Forelimb muscle (tissue), 1 donor: ENCODE data around the gene TAF1B. TPM values are rescaled to one million over a fixed set of nuclear protein-coding genes. Genes with fewer than 3 reads are reported as not detected.
A peak's percentile ranks its signal among the peaks of the same experiment; 100 is the strongest.

ENCODE experiments used
- DNase-seq: peaks from one replicate; pipeline ENCODE4 v3.0.0-alpha.2; 2013; ENCODE audit warnings: low read depth
- polyA plus RNA-seq: library from polyadenylated mRNA; unstranded; fragments of 120-200 nt; gene quantifications from one replicate; pipeline ENCODE4 v1.2.1, GENCODE V29; 2013; ENCODE audit not compliant: insufficient read length

The TAF1B gene
- 10.1 TPM for polyA plus RNA-seq

GRCh38 chr2:9843229-9844035 is at the start of gene TAF1B:
Gene TAF1B (plus strand): TSS chr2:9843474. CDS start chr2:9843542, 68 bp downstream.
- DNase-seq: peak; percentile 82

DNA sequence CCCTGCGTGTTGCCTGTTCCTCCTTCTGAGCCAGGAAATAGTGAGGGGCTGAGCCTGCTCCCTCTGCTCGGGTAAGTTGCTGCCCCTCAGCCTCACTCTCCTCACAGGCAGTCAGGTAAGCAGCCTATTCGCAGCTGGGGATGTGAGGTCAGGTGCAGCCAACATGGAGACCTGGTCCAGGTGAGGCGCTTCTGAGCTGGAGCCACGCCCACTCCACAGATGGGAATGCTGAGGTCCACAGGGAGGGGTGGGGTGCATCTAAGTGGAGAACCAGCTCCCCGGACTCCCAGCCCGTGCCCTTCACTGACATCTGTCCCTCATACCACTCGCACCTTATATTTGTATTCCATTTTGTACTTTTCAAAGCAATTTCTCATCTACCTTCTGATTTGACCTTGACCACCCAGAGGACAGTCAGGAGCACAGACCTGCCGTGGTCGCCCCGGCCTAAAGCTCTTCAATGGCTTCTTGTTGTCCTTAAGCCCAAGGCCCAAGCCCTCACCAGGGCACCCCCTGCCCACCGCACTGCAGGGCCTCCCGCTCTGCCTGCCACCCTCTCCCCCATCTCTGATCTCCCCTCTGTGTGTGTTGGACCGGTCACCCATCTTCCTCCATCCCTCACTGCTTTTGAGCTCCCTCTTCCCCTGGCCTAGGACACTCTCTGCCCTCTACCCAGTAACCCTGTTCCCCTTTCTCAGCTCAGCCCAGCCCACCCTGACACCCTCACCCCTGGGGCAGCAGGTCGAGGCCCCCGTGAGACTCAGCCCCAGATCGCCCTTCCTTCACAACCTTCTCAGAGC is 49.2 kb upstream of the TAF1B start:
- no peak for DNase-seq

- no peak for DNase-seq
Measured at GRCh38 chr2:9795071-9795470, 48.2 kb upstream of the TAF1B start.

DNA sequence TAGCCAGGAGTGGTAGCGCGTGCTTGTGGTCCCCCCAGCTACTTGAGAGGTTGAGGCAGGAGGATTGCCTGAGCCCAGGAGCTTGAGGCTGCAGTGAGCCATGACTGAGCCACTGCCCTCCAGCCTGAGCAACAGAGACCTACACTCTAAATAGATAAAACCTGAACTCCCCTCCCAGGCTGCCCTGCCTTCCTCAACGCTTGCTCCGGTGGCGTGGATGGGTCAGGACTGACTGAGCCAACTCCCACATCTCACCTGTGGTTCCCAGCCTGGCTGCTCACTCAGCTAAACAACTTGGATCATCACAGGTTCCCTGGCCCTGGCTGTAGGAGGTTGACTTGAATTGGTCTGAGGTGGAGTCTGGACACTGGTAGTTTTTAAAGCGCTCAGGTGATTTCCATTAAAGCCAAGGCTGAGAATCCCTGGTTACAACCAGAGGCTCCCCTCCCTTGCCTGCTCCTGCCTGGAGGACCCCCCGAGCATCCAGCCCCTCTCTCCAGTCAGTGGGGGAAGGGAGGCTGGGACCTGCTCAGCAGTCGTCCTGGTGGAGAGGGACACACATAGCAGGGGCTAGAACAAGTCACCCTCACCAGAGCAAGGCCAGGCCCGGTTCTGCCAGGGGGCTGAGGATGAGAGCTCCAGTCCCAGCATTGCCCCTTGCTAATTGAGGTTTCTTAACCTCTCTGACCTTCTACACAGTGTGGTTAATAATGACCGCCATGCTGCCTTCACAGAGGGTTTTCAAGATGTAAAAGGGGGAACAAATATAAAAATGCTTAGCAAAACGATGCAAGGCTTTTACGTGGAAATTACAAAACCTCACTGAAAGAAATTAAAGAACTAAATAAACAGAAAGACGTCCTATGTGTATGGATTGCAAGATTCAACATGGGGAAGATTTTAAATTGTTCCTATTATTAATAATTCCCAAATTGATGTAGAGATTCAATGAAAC is 46.9 kb upstream of the TAF1B start:
- DNase-seq: no peak

GRCh38 chr2:9797086-9797485 is 46.2 kb upstream of the TAF1B start:
- no peak for DNase-seq

DNA sequence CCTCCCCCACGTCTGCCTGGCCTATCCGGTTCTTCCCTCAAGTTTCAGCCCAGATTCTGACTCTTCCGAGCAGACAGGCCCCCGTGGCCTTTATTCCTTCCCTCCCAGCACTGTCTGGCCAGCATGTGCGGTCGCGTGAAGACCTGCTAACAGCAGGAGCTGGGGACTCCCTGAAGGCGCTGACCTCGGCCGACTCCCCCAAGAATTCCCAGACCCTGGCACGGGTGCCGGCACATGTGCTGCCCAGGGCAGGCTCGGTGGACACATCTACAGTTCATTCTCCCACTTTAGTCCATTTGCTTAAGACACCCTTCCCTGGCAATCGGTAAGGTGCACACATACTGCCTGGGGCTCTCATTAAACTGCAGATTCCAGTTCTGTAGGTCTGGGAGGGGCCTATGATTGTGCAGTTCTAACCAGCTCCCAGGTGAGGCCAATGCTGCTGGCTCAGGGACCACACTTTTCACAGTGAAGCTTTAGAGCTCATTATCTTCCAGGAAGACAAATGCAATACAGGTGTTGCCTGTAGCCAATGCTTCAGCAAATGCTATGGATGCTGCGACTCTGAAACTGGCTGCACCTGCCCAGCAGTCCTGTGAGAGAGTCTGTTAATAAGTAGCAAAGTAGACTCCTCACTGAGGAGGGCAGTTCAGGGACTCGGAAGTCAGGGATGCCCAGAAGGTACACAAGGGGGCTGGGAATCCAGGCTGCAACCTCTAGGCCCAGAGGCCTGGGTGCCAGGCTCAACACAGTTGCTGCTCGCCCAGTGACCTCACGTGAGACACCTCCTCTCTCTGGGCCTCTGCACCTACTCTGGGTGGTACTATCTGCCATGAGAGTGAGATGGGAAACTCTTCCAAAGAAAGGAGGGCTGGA is 45.4 kb upstream of the TAF1B start:
- DNase-seq: no peak

GRCh38 chr2:9799011-9799596 is 44.2 kb upstream of the TAF1B start:
- DNase-seq: no peak

- DNase-seq: peak; percentile 43
Measured at GRCh38 chr2:9799729-9800632, 43.3 kb upstream of the TAF1B start.

DNA sequence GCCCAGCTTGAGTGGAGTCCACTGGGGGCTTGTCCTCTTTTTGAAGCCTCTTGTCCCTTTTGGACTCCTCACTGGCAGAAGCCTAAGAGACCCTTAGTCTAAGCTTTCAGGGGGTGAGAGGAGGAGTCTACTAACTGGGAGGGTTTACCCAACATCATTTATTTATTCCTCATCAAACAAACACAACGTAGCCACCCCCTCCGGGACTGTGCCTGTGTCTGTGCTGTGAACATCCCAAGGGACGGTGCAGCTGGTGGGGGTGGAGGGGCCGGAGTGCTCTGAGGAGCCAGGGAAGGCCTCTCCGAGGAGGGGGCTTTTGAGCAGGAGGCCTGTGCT is 42.7 kb upstream of the TAF1B start:
- no peak for DNase-seq

GRCh38 chr2:9800975-9801726 is 42.1 kb upstream of the TAF1B start:
- no peak for DNase-seq

DNA sequence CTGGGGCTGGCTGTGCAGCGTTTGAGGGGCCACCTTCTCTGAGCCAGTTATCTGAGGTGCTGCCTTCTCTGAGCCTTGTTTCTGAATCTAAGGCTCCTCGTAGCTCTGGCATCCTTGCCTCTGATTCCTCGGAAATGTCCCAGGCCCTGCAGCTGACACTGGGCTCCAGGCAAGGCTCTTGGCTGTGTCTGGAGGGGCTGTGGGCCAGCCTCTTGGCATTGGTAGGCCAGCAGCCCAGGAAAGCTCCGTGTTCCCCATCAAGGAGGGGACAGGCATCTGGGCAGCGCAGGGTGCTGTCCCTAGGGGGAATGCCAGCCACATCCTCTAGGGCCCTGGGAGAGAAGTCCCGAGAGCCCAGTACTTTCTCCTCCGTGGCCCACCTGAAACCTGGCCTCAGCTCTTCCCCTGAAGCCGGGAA is 40.7 kb upstream of the TAF1B start:
- DNase-seq: no peak

DNA sequence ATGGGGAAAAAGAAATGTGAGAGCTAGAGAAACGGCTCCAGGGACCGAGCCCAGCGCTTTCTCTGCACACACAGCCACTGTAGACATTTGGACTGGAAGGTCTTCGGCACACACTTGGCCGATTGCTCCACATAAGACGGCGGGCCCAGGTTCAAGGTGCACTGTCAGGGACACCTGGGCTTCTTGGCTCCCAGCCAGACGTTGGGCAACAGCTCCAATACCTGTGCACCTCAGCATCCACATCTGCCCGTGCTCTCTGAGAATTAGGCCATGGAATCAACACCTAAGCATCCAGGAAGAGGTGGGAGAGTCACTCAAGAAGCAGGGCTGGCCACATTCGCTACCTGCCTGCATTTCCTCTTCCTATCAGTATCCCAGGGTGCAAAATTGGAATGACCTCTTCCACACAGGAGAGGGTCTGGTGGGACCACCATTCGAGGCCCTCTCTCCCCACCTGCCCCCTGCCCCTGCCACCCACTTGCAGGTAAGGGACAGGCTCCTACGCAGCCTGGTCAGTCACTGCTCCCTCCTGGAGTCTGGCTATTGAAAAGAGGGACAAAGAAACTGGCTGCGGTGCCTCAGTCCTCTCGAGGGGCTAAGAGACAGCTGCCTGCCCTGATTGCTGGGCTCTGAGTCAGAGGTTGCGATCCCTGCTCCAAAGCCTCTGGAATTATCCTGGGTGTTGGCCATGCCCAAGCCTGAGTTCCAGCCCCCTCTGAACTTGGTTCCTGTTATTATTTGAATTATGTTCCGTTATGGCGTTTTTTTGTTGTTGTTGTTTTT is 40.1 kb upstream of the TAF1B start:
- DNase-seq: no peak

GRCh38 chr2:9805435-9806297 is 37.6 kb upstream of the TAF1B start:
- no peak for DNase-seq

DNA sequence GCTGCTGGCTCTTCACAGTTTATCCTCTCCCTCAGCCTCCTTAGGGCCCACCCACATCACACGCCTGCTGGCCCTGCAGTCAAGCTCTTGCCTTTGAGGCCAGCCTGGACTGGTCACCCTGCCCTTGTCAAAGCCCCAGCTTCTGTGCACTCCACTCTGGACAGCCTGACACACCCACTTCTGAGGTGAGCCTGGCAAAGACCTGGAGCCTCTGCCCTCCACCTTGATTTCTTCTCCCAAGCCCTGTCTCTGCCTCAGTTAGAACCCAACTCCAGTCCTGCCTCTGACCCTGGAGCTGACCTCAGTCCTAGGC is 37.0 kb upstream of the TAF1B start:
- no peak for DNase-seq

DNA sequence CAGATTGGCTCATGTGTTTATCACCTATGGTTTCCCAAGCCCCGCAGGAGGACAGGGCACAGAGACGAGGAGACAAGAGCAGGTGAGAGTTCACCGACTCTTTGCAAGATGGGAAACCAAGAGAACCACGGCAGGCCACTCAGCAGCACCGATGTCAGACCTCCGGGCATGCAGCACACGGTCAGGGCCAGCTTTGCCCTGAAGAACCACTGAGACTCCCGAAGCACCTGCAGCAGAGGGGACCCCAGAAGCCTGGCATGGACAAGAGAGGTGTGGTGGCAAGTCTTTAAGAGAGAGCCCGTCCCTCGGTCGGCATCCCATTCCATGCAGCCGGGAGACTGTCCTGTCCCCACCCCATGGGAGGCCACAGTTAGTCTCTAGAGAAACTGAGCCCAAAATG is 36.6 kb upstream of the TAF1B start:
- no peak for DNase-seq

- DNase-seq: no peak
Measured at GRCh38 chr2:9807056-9807455, 36.2 kb upstream of the TAF1B start.
